ENCODE results near the gene CEMIP.

- TF ChIP-seq CTCF (IDR thresholded peaks at IDR 0.05 in 2 of 3, conservative IDR thresholded peaks at IDR 0.05 in 1 of 3; ENCODE audit: borderline replicate concordance in 1 of 3, insufficient read depth in 1 of 3, low read depth in 2 of 3, low read length in 2 of 3) (no peak), POLR2AphosphoS5 (IDR thresholded peaks at IDR 0.05; ENCODE audit: low read depth, low read length) (no peak), CEBPB (IDR thresholded peaks at IDR 0.05; ENCODE audit: low read depth) (no peak), POLR2A (IDR thresholded peaks at IDR 0.05; ENCODE audit: borderline replicate concordance, extremely low read depth, insufficient read depth, insufficient read length) (no peak), ATF3 (IDR thresholded peaks at IDR 0.05) (no peak), REST (IDR thresholded peaks at IDR 0.05; ENCODE audit: low read depth) (no peak), ZNF274 (IDR thresholded peaks at IDR 0.05; ENCODE audit: low read depth, low read length) (no peak), JUND (IDR thresholded peaks at IDR 0.05) (no peak), RAD21 (IDR thresholded peaks at IDR 0.05; ENCODE audit: low read depth) (peak; percentile 7; the same call in 1 of the 2 replicates), MAX (IDR thresholded peaks at IDR 0.05) (no peak), CBX3 (IDR thresholded peaks at IDR 0.05; ENCODE audit: low read depth) (no peak), ZBTB33 (IDR thresholded peaks at IDR 0.05; ENCODE audit: extremely low read depth, insufficient replicate concordance, low read length) (no peak)
Observed at GRCh38 chr15:80747317-80748053, 31.7 kb upstream of the CEMIP start.

All from HCT116 (cell line).